Non-pigmented ciliary epithelial cell (primary cell): ENCODE results near the gene ACSL4.

Experiments
- DNase-seq: peaks from one replicate; pipeline ENCODE4 v3.0.0-alpha.2; 2010; ENCODE audit warnings: low read depth

ACSL4 gene

DNA sequence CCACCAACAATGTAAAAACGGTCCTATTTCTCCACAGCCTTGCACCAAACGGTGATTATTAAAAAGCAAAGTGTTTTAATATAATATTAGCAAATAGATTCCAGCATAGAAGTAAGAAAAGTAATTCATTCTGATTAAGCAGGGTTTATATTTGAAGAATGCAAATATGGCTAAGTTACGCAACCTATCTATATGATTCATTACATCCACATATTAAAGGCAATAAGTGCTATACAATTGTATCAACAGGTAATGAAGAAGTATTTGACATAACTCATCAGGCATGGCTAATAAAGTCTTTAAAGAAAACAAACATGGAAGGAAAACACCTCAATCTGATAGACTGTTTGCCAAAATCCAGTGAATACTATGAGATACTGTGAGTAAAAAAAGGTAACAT, 137.0 kb downstream of the ACSL4 start:
- DNase-seq = no peak
